ENCODE results near the gene RIPOR3. TPM values are rescaled to one million over a fixed set of nuclear protein-coding genes. Genes with fewer than 3 reads are reported as not detected.

The RIPOR3 gene
- total RNA-seq, 1 donor from 2014 or later: 0.44 TPM

- TF ChIP-seq CTCF (conservative IDR thresholded peaks at IDR 0.05): no peak
- Mint-ChIP-seq H3K4me1 (no peaks in the 10 kb centered on the region), H3K4me3 (no peak overlapping the region), H3K27ac (ENCODE audit: unreplicated experiment) (no peak overlapping the region), H3K9me3 (no peaks in the 10 kb centered on the region), H3K27me3 (ENCODE audit: low read depth) (no peaks in the 10 kb centered on the region), H3K36me3 (ENCODE audit: low read depth) (peaks cover 10% of the 10 kb centered on the region)
- DNase-seq (ENCODE audit: low read depth, low spot score): no peak
Observed at GRCh38 chr20:50578778-50579165, 112.6 kb downstream of the RIPOR3 start.

GRCh38 chr20:50578061-50578777, 113.1 kb downstream of the RIPOR3 start:
- Mint-ChIP-seq H3K4me1 (peaks cover 4% of the 10 kb centered on the region), H3K36me3 (ENCODE audit: low read depth) (peaks cover 10% of the 10 kb centered on the region), H3K27me3 (ENCODE audit: low read depth) (no peaks in the 10 kb centered on the region), H3K27ac (ENCODE audit: unreplicated experiment) (no peak overlapping the region), H3K9me3 (no peaks in the 10 kb centered on the region), H3K4me3 (no peak overlapping the region)
- no peak for TF ChIP-seq CTCF (conservative IDR thresholded peaks at IDR 0.05)
- no peak for DNase-seq (ENCODE audit: low read depth, low spot score)

GRCh38 chr20:50577175-50578018, 113.9 kb downstream of the RIPOR3 start:
- Mint-ChIP-seq H3K9me3 (no peaks in the 10 kb centered on the region), H3K36me3 (ENCODE audit: low read depth) (peaks cover 10% of the 10 kb centered on the region)

GRCh38 chr20:50575865-50576720, 115.2 kb downstream of the RIPOR3 start:
- Mint-ChIP-seq H3K4me3 (no peak overlapping the region), H3K36me3 (ENCODE audit: low read depth) (peaks cover 10% of the 10 kb centered on the region), H3K4me1 (peaks cover 13% of the 10 kb centered on the region), H3K27me3 (ENCODE audit: low read depth) (no peaks in the 10 kb centered on the region), H3K27ac (ENCODE audit: unreplicated experiment) (no peak overlapping the region), H3K9me3 (no peaks in the 10 kb centered on the region)
- TF ChIP-seq CTCF (conservative IDR thresholded peaks at IDR 0.05): peak; percentile 72
- peak; percentile 46 for DNase-seq (ENCODE audit: low read depth, low spot score)

More at GRCh38 chr20:50577175-50578018, 113.9 kb downstream of the RIPOR3 start:
- TF ChIP-seq CTCF (conservative IDR thresholded peaks at IDR 0.05): no peak
- no peak overlapping the region for H3K27ac Mint-ChIP-seq (ENCODE audit: unreplicated experiment)
- no peak for DNase-seq (ENCODE audit: low read depth, low spot score)
- peaks cover 10% of the 10 kb centered on the region for H3K4me1 Mint-ChIP-seq
- H3K27me3 Mint-ChIP-seq (ENCODE audit: low read depth): no peaks in the 10 kb centered on the region
- no peak overlapping the region for H3K4me3 Mint-ChIP-seq

- H3K4me3 Mint-ChIP-seq: no peak overlapping the region
- no peaks in the 10 kb centered on the region for H3K9me3 Mint-ChIP-seq
- peaks cover 13% of the 10 kb centered on the region for H3K4me1 Mint-ChIP-seq
- DNase-seq (ENCODE audit: low read depth, low spot score): no peak
- TF ChIP-seq CTCF (conservative IDR thresholded peaks at IDR 0.05): no peak
- H3K27me3 Mint-ChIP-seq (ENCODE audit: low read depth): no peaks in the 10 kb centered on the region
- H3K36me3 Mint-ChIP-seq (ENCODE audit: low read depth): peaks cover 10% of the 10 kb centered on the region
- no peak overlapping the region for H3K27ac Mint-ChIP-seq (ENCODE audit: unreplicated experiment)
Observed at GRCh38 chr20:50574586-50574985, 116.8 kb downstream of the RIPOR3 start.

Data from neural crest cell (in vitro differentiated cells).